GM23338 (cell line): ENCODE results near the gene DMD. TPM values are rescaled to one million over a fixed set of nuclear protein-coding genes. Genes with fewer than 3 reads are reported as not detected.

Experiments
- ATAC-seq: fragments of 200-7000 bp; cut with Tn5 transposase; 3 replicates; pipeline ENCODE4 v1.9.1; 2020
- DNase-seq: peaks from one replicate; pipeline ENCODE4 v3.0.0-alpha.2; 2015; ENCODE audit warnings: low spot score
- H2AFZ ChIP-seq: fragments of 200-600 bp; sonication (generic); 2 replicates; pipeline ENCODE4 v1.8.0; 2016; ENCODE audit warnings: antibody characterized with exemption, mild to moderate bottlenecking, moderate library complexity
- H3F3A ChIP-seq: fragments of 200-600 bp; sonication (generic); replicated peaks from 2 replicates; pipeline ENCODE4 v1.8.0; 2017; ENCODE audit warnings: antibody characterized with exemption, mixed run types, low read depth
- H3K27ac ChIP-seq: fragments of 200-600 bp; sonication (generic); 2 replicates; pipeline ENCODE4 v1.6.1; 2016; ENCODE audit warnings: low read depth
- H3K27me3 ChIP-seq: fragments of 200-600 bp; sonication (generic); 2 replicates; pipeline ENCODE4 v1.8.0; 2016; ENCODE audit warnings: mild to moderate bottlenecking, mixed run types, moderate library complexity; ENCODE audit not compliant: insufficient read depth
- H3K36me3 ChIP-seq: fragments of 200-600 bp; sonication (generic); 2 replicates; pipeline ENCODE4 v1.8.0; 2016; ENCODE audit warnings: mild to moderate bottlenecking; ENCODE audit not compliant: insufficient read depth
- H3K4me1 ChIP-seq: fragments of 200-600 bp; sonication (generic); 2 replicates; pipeline ENCODE4 v1.8.0; 2016; ENCODE audit warnings: mild to moderate bottlenecking, moderate library complexity; ENCODE audit not compliant: insufficient read depth
- H3K4me2 ChIP-seq: fragments of 200-600 bp; sonication (generic); 2 replicates; pipeline ENCODE4 v1.7.1; 2017; ENCODE audit warnings: mixed run types
- H3K4me3 ChIP-seq: fragments of 200-600 bp; sonication (generic); 2 replicates; pipeline ENCODE4 v1.6.1; 2016; ENCODE audit warnings: mixed run types
- H3K79me2 ChIP-seq: fragments of 200-600 bp; sonication (generic); replicated peaks from 2 replicates; pipeline ENCODE4 v1.8.0; 2017; ENCODE audit warnings: mild to moderate bottlenecking; ENCODE audit not compliant: insufficient read depth
- H3K9me2 ChIP-seq: fragments of 200-600 bp; sonication (generic); 2 replicates; pipeline ENCODE4 v1.8.0; 2017; ENCODE audit not compliant: insufficient read depth
- H4K20me1 ChIP-seq: fragments of 200-600 bp; sonication (generic); replicated peaks from 2 replicates; pipeline ENCODE4 v1.8.0; 2017; ENCODE audit warnings: mild to moderate bottlenecking; ENCODE audit not compliant: insufficient read depth
- H3K27ac Mint-ChIP-seq: 2 replicates; pipeline ENCODE4 v1.8.0; 2020; ENCODE audit warnings: inconsistent platforms, mild to moderate bottlenecking, moderate library complexity, mixed read lengths
- H3K27me3 Mint-ChIP-seq: 3 replicates; pipeline ENCODE4 v1.8.0; 2022; ENCODE audit warnings: low read depth, mild to moderate bottlenecking, moderate library complexity, mixed read lengths, inconsistent platforms; ENCODE audit not compliant: insufficient read depth, poor library complexity
- H3K36me3 Mint-ChIP-seq: 3 replicates; pipeline ENCODE4 v1.8.0; 2021; ENCODE audit warnings: low read depth, mild to moderate bottlenecking, inconsistent platforms, moderate library complexity, mixed read lengths
- H3K4me1 Mint-ChIP-seq: 3 replicates; pipeline ENCODE4 v1.8.0; 2020; ENCODE audit warnings: mild to moderate bottlenecking, inconsistent platforms, mixed read lengths
- H3K4me3 Mint-ChIP-seq: 3 replicates; pipeline ENCODE4 v1.8.0; 2021; ENCODE audit warnings: moderate library complexity, mild to moderate bottlenecking, inconsistent platforms, mixed read lengths
- H3K9me3 Mint-ChIP-seq: 3 replicates; pipeline ENCODE4 v1.8.0; 2020; ENCODE audit warnings: moderate library complexity, mild to moderate bottlenecking, inconsistent platforms, mixed read lengths
- CREB1 ChIP-seq: fragments of 250-450 bp; sonication (Bioruptor Pico); IDR thresholded peaks from 2 replicates; pipeline ENCODE4 v1.5.0; 2020; ENCODE audit warnings: low read depth, mild to moderate bottlenecking, moderate library complexity
- EZH2 ChIP-seq: fragments of 200-600 bp; sonication (generic); IDR thresholded peaks from one replicate; pipeline ENCODE4 v1.8.0; 2017; ENCODE audit warnings: antibody characterized with exemption, mild to moderate bottlenecking, low read depth; ENCODE audit not compliant: unreplicated experiment
- POLR2AphosphoS5 ChIP-seq: IDR thresholded peaks from 2 replicates; pipeline ENCODE4 v1.6.1; 2016; ENCODE audit warnings: antibody characterized with exemption, low read depth
- STAT1 ChIP-seq: IDR thresholded peaks from one replicate; pipeline ENCODE4 v1.6.1; 2016; ENCODE audit warnings: antibody characterized with exemption; ENCODE audit not compliant: unreplicated experiment
- ZNF114 ChIP-seq: fragments of 250-450 bp; sonication (Bioruptor Pico); IDR thresholded peaks from 2 replicates; pipeline ENCODE4 v1.5.0; 2020; ENCODE audit warnings: mild to moderate bottlenecking, moderate library complexity
- ZNF331 ChIP-seq: fragments of 250-450 bp; sonication (Bioruptor Pico); IDR thresholded peaks from 2 replicates; pipeline ENCODE4 v1.5.0; 2020; ENCODE audit warnings: low read depth, mild to moderate bottlenecking, moderate library complexity
- polyA plus RNA-seq: library from polyadenylated mRNA; unstranded; fragments of >200 nt; fragmentation: Nextera tagmentation; extraction: Ambion mirVana; gene quantifications from 2 replicates; pipeline ENCODE4 v1.2.1, GENCODE V29; 2016
- total RNA-seq: library from RNA; depleted of rRNA; stranded (reverse); fragments of >200 nt; shearing (Covaris generic); gene quantifications from 2 replicates; pipeline ENCODE4 v1.2.3, GENCODE V29; 2014
- TF ChIP-seq, protein P1 (sequence below): IDR thresholded peaks from one replicate; pipeline ENCODE4 v1.6.1; 2018; ENCODE audit warnings: antibody characterized with exemption; ENCODE audit not compliant: unreplicated experiment
- TF ChIP-seq, protein P2 (sequence below): IDR thresholded peaks from 2 replicates; pipeline ENCODE4 v1.6.1; 2016; ENCODE audit warnings: antibody characterized with exemption

The DMD gene
- total and polyA plus RNA-seq, 2 experiments from 2014 or later: 4.5 to 7.6 TPM

DNA sequence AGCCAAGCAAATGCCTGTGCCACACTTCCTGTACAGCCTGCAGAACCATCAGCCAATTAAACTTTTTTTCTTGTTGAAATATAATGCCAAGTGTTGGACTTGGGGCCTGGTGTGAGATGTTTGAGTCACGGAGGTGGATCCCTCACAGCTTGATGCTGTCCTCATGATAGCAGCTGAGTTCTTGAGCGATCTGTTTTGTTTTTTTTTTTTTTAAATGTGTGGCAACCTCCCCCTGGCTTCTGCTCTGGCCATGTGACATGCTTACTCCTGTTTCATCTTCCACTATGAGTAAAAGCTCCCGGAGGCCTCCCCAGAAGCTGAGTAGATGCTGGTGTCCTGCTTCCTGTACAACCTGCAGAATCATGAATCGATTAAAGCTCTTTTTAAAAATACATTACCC lies 1166.2 kb downstream of the DMD start:
- no peak for ATAC-seq

DNA sequence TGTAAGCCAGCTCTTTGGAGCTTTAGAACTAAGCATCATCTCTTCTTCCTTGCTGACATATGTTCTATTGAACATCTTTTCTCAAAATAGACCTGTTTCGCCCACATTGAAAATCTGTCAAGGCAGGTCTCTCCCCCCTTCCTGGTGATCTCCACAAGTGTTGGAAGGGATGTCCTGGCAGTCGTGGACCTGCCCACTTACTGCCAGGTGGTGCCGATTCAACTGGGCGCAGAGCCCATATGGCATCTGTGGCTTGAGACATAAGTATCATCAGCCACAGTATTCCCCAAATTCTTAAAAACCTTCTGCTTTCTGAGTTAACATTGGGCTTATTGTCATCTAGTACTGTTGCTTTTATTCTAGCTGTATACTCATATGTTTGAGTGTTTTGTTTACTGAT lies 1170.2 kb downstream of the DMD start:
- DNase-seq (no peak), ATAC-seq (no peak)
- H3K9me3 Mint-ChIP-seq: no peaks in the 10 kb centered on the region
- no peak overlapping the region for H3K4me3 ChIP-seq
- no peaks in the 10 kb centered on the region for H3K79me2 ChIP-seq
- no peak overlapping the region for H3K27ac ChIP-seq
- no peaks in the 10 kb centered on the region for H3F3A ChIP-seq
- H3K36me3 ChIP-seq: no peaks in the 10 kb centered on the region
- H3K36me3 Mint-ChIP-seq: no peaks in the 10 kb centered on the region
- H3K4me1 ChIP-seq: no peaks in the 10 kb centered on the region
- H2AFZ ChIP-seq: no peak overlapping the region
- no peak overlapping the region for H3K4me2 ChIP-seq
- H3K4me3 Mint-ChIP-seq: no peak overlapping the region
- TF ChIP-seq, protein P1, sequence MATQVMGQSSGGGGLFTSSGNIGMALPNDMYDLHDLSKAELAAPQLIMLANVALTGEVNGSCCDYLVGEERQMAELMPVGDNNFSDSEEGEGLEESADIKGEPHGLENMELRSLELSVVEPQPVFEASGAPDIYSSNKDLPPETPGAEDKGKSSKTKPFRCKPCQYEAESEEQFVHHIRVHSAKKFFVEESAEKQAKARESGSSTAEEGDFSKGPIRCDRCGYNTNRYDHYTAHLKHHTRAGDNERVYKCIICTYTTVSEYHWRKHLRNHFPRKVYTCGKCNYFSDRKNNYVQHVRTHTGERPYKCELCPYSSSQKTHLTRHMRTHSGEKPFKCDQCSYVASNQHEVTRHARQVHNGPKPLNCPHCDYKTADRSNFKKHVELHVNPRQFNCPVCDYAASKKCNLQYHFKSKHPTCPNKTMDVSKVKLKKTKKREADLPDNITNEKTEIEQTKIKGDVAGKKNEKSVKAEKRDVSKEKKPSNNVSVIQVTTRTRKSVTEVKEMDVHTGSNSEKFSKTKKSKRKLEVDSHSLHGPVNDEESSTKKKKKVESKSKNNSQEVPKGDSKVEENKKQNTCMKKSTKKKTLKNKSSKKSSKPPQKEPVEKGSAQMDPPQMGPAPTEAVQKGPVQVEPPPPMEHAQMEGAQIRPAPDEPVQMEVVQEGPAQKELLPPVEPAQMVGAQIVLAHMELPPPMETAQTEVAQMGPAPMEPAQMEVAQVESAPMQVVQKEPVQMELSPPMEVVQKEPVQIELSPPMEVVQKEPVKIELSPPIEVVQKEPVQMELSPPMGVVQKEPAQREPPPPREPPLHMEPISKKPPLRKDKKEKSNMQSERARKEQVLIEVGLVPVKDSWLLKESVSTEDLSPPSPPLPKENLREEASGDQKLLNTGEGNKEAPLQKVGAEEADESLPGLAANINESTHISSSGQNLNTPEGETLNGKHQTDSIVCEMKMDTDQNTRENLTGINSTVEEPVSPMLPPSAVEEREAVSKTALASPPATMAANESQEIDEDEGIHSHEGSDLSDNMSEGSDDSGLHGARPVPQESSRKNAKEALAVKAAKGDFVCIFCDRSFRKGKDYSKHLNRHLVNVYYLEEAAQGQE: no peak
- no peaks in the 10 kb centered on the region for H3K27me3 ChIP-seq
- no peak overlapping the region for H3K27ac Mint-ChIP-seq
- no peaks in the 10 kb centered on the region for H3K27me3 Mint-ChIP-seq
- H3K9me2 ChIP-seq: no peaks in the 10 kb centered on the region
- no peaks in the 10 kb centered on the region for H4K20me1 ChIP-seq
- H3K4me1 Mint-ChIP-seq: no peaks in the 10 kb centered on the region

More for the DNA sequence above, 1166.2 kb downstream of the DMD start:
- Mint-ChIP-seq H3K36me3 (no peaks in the 10 kb centered on the region), H3K27ac (no peak overlapping the region), H3K4me1 (no peaks in the 10 kb centered on the region), H3K4me3 (no peak overlapping the region), H3K9me3 (no peaks in the 10 kb centered on the region), H3K27me3 (no peaks in the 10 kb centered on the region)
- Histone ChIP-seq H3K27ac (no peak overlapping the region), H2AFZ (no peak overlapping the region), H3K27me3 (no peaks in the 10 kb centered on the region), H4K20me1 (no peaks in the 10 kb centered on the region), H3K9me2 (no peaks in the 10 kb centered on the region), H3K36me3 (no peaks in the 10 kb centered on the region), H3K4me3 (no peak overlapping the region), H3K4me2 (no peak overlapping the region), H3K4me1 (no peaks in the 10 kb centered on the region), H3K79me2 (no peaks in the 10 kb centered on the region), H3F3A (no peaks in the 10 kb centered on the region)
- DNase-seq: no peak
- TF ChIP-seq EZH2 (no peak), STAT1 (no peak), ZNF114 (CRISPR knock-in tag) (no peak), CREB1 (CRISPR knock-in tag) (no peak), ZNF331 (CRISPR knock-in tag) (no peak), POLR2AphosphoS5 (no peak)

DNA sequence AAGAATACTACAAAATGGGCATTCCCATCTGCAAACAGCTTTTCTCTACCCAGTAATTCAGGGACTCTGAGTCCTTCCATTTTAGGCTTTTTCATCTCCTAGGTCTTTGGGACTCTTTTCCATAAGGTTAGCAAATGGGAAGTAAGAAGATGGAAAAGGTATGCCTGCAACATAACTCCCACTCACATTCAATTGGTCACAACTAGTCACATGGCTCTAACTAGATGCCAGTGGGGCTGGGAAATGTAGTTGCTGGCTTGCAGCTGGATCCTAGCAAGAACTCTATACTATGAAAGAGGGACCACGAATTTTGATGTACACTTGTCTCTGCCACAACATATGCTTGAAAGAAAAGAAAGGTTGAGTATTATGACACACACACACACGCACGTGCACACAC lies 1184.6 kb downstream of the DMD start:
- no peaks in the 10 kb centered on the region for H4K20me1 ChIP-seq
- Mint-ChIP-seq H3K27me3 (no peaks in the 10 kb centered on the region), H3K27ac (no peak overlapping the region), H3K36me3 (no peaks in the 10 kb centered on the region), H3K9me3 (no peaks in the 10 kb centered on the region), H3K4me3 (no peak overlapping the region), H3K4me1 (no peaks in the 10 kb centered on the region)
- no peaks in the 10 kb centered on the region for H3K9me2 ChIP-seq
- H3F3A ChIP-seq: no peaks in the 10 kb centered on the region
- H3K79me2 ChIP-seq: no peaks in the 10 kb centered on the region
- no peak overlapping the region for H2AFZ ChIP-seq
- H3K27ac ChIP-seq: no peak overlapping the region
- DNase-seq: peak; percentile 1
- no peak for ATAC-seq
- no peaks in the 10 kb centered on the region for H3K36me3 ChIP-seq
- H3K4me2 ChIP-seq: no peak overlapping the region
- no peaks in the 10 kb centered on the region for H3K27me3 ChIP-seq
- H3K4me3 ChIP-seq: no peak overlapping the region
- H3K4me1 ChIP-seq: no peaks in the 10 kb centered on the region
- TF ChIP-seq, protein P1: no peak
- TF ChIP-seq, protein P2, sequence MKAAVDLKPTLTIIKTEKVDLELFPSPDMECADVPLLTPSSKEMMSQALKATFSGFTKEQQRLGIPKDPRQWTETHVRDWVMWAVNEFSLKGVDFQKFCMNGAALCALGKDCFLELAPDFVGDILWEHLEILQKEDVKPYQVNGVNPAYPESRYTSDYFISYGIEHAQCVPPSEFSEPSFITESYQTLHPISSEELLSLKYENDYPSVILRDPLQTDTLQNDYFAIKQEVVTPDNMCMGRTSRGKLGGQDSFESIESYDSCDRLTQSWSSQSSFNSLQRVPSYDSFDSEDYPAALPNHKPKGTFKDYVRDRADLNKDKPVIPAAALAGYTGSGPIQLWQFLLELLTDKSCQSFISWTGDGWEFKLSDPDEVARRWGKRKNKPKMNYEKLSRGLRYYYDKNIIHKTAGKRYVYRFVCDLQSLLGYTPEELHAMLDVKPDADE: no peak
- TF ChIP-seq ZNF114 (CRISPR knock-in tag): no peak
